CD14-positive monocyte (primary cell): ENCODE data around the gene STK32C. TPM values are rescaled to one million over a fixed set of nuclear protein-coding genes. Genes with fewer than 3 reads are reported as not detected.

Experiments used
- DNase-seq, 3 donors: peaks; one replicate each; pipeline ENCODE4 v3.0.0-alpha.2; 2011 to 2022
- H2AFZ ChIP-seq: 2 replicates; pipeline ENCODE4 v1.6.0; 2012; ENCODE audit warnings: mild to moderate bottlenecking, low read depth, low read length, inconsistent platforms; ENCODE audit not compliant: insufficient read depth, poor library complexity, severe bottlenecking
- H3K27ac ChIP-seq, 2 donors: 1 replicate in 1 of 2; 2 replicates in 1 of 2; pipeline ENCODE4 v1.5.1; 2012 to 2013; ENCODE audit warnings: low read length in 2 of 2, control low read depth in 1 of 2, inconsistent platforms in 1 of 2, low read depth in 1 of 2, mild to moderate bottlenecking in 1 of 2
- H3K27me3 ChIP-seq, 2 donors: one replicate each; pipeline versions ENCODE4 v1.6.0 to v1.6.1; 2011 to 2013; ENCODE audit warnings: low read length in 2 of 2; ENCODE audit not compliant: control insufficient read depth in 2 of 2, insufficient read depth in 2 of 2
- H3K36me3 ChIP-seq, 2 donors: replicated peaks in 1 of 2; 1 replicate in 1 of 2; 2 replicates in 1 of 2; pipeline versions ENCODE4 v1.5.1 to v1.6.1; 2012 to 2013; ENCODE audit warnings: low read length in 2 of 2, control low read depth in 1 of 2, inconsistent platforms in 1 of 2, mild to moderate bottlenecking in 1 of 2; ENCODE audit not compliant: insufficient read depth in 2 of 2, control insufficient read depth in 1 of 2
- H3K4me1 ChIP-seq, 2 donors: 1 replicate in 1 of 2; 2 replicates in 1 of 2; pipeline versions ENCODE4 v1.5.1 to v1.6.1; 2012 to 2013; ENCODE audit warnings: low read length in 2 of 2, control low read depth in 1 of 2, inconsistent platforms in 1 of 2, mild to moderate bottlenecking in 1 of 2, moderate library complexity in 1 of 2; ENCODE audit not compliant: insufficient read depth in 2 of 2, control insufficient read depth in 1 of 2
- H3K4me2 ChIP-seq: replicated peaks from 2 replicates; pipeline ENCODE3; 2012; ENCODE audit warnings: low read length, moderate library complexity, mild to moderate bottlenecking; ENCODE audit not compliant: poor library complexity, severe bottlenecking; ENCODE audit errors: extremely low read depth
- H3K4me3 ChIP-seq, 3 experiments: fragments of 200-600 bp in 1 of 3; sonication (generic) in 1 of 3; replicated peaks in 1 of 3; 1 replicate in 2 of 3; 2 replicates in 1 of 3; pipeline ENCODE4 v1.5.1; 2011 to 2013; ENCODE audit warnings: low read length in 3 of 3, mild to moderate bottlenecking in 3 of 3, control low read depth in 2 of 3, low read depth in 2 of 3, inconsistent platforms in 1 of 3, moderate library complexity in 1 of 3
- H3K79me2 ChIP-seq: 2 replicates; pipeline ENCODE4 v1.6.0; 2012; ENCODE audit warnings: mild to moderate bottlenecking, control low read depth, inconsistent platforms, low read length, moderate library complexity; ENCODE audit not compliant: insufficient read depth
- H3K9ac ChIP-seq: 2 replicates; pipeline ENCODE4 v1.6.0; 2017; ENCODE audit warnings: low read length, mild to moderate bottlenecking; ENCODE audit not compliant: insufficient read depth, poor library complexity, severe bottlenecking
- H3K9me3 ChIP-seq, 2 donors: replicated peaks in 1 of 2; 1 replicate in 1 of 2; 2 replicates in 1 of 2; pipeline versions ENCODE4 v1.5.1 to v1.6.1; 2012 to 2013; ENCODE audit warnings: low read length in 2 of 2, control low read depth in 1 of 2; ENCODE audit not compliant: control insufficient read depth in 1 of 2, insufficient read depth in 1 of 2
- H4K20me1 ChIP-seq: 2 replicates; pipeline ENCODE4 v1.6.0; 2012; ENCODE audit warnings: mild to moderate bottlenecking, low read length, control low read depth, moderate library complexity; ENCODE audit not compliant: insufficient read depth
- H3K27ac Mint-ChIP-seq, 7 donors: one replicate each; pipeline ENCODE4 v1.8.0; 2020; ENCODE audit warnings: mild to moderate bottlenecking in 7 of 7, mixed read lengths in 7 of 7, moderate library complexity in 6 of 7, inconsistent platforms in 2 of 7
- H3K27me3 Mint-ChIP-seq, 3 donors: one replicate each; pipeline ENCODE4 v1.8.0; 2021 to 2022; ENCODE audit warnings: low read depth in 3 of 3, mild to moderate bottlenecking in 3 of 3, mixed read lengths in 3 of 3, moderate library complexity in 3 of 3, inconsistent platforms in 1 of 3
- H3K36me3 Mint-ChIP-seq, 2 donors: one replicate each; pipeline ENCODE4 v1.8.0; 2020; ENCODE audit warnings: mixed read lengths in 2 of 2, inconsistent platforms in 1 of 2, mild to moderate bottlenecking in 1 of 2
- H3K4me1 Mint-ChIP-seq: one replicate; pipeline ENCODE4 v1.8.0; 2020; ENCODE audit warnings: mild to moderate bottlenecking, mixed read lengths
- H3K4me3 Mint-ChIP-seq, 2 donors: one replicate each; pipeline ENCODE4 v1.8.0; 2020; ENCODE audit warnings: mild to moderate bottlenecking in 2 of 2, mixed read lengths in 2 of 2, moderate library complexity in 1 of 2
- H3K9me3 Mint-ChIP-seq, 7 donors: one replicate each; pipeline ENCODE4 v1.8.0; 2020 to 2022; ENCODE audit warnings: mixed read lengths in 7 of 7, mild to moderate bottlenecking in 6 of 7, moderate library complexity in 6 of 7, inconsistent platforms in 2 of 7
- WGBS: methylation state at CpG from one replicate; pipeline ENCODE4 v1.1.5; 2013; ENCODE audit warnings: missing lambda C conversion rate; ENCODE audit not compliant: insufficient coverage; 5-methylcytosine and 5-hydroxymethylcytosine counted together
- intact Hi-C, 2 donors: fragments of 100-400 bp; cut with micrococcal nuclease; formaldehyde crosslinking; loops; one replicate each; pipeline versions ENCODE4 v1.15.0 to v1.15.1; 2023
- polyA plus RNA-seq, 3 donors: library from polyadenylated mRNA; depleted of rRNA in 1 of 3; unstranded in 2 of 3; stranded (reverse) in 1 of 3; fragments of 300-500 nt in 2 of 3; fragments of >200 nt in 1 of 3; fragmentation: Illumina TruSeq in 2 of 3; gene quantifications; 1 replicate in 2 of 3; 2 replicates in 1 of 3; pipeline ENCODE4 v1.2.3, GENCODE V29; 2012 to 2021
- TF ChIP-seq, protein P1 (sequence below): fragments of 200-600 bp; IDR thresholded peaks from one replicate; pipeline ENCODE4 v1.8.0; 2022; ENCODE audit warnings: antibody characterized with exemption, mild to moderate bottlenecking

Gene STK32C
- polyA plus RNA-seq, 3 donors, result 13.6 to 22.8 (median 18.4) TPM

GRCh38 chr10:132188331-132188730, 119.4 kb downstream of the STK32C start:
- intact Hi-C loops, result no loop called here
- H3K4me2 ChIP-seq, result no peak overlapping the region
- 88% methylated on average over 7 of the region's 13 CpGs for WGBS

GRCh38 chr10:132187430-132188138, 120.2 kb downstream of the STK32C start:
- H3K4me2 ChIP-seq, result peak overlapping the region; percentile 49
- no peak overlapping the region for H3K27ac ChIP-seq
- 3% methylated on average over 38 of the region's 58 CpGs for WGBS
- H3K27me3 Mint-ChIP-seq, result peaks cover 49 to 66% (median 66%) of the 10 kb centered on the region in 3 donors
- H4K20me1 ChIP-seq, result no peaks in the 10 kb centered on the region
- H3K9ac ChIP-seq, result no peak overlapping the region
- H3K9me3 Mint-ChIP-seq, result peaks cover 0 to 21% (median 4%) of the 10 kb centered on the region in 7 donors
- H3K4me1 ChIP-seq, result peaks cover 9 to 18% of the 10 kb centered on the region in 2 donors
- intact Hi-C loops, result no loop called here
- no peak overlapping the region for H3K27ac Mint-ChIP-seq
- H3K36me3 ChIP-seq, result no peaks in the 10 kb centered on the region
- TF ChIP-seq, protein P1, sequence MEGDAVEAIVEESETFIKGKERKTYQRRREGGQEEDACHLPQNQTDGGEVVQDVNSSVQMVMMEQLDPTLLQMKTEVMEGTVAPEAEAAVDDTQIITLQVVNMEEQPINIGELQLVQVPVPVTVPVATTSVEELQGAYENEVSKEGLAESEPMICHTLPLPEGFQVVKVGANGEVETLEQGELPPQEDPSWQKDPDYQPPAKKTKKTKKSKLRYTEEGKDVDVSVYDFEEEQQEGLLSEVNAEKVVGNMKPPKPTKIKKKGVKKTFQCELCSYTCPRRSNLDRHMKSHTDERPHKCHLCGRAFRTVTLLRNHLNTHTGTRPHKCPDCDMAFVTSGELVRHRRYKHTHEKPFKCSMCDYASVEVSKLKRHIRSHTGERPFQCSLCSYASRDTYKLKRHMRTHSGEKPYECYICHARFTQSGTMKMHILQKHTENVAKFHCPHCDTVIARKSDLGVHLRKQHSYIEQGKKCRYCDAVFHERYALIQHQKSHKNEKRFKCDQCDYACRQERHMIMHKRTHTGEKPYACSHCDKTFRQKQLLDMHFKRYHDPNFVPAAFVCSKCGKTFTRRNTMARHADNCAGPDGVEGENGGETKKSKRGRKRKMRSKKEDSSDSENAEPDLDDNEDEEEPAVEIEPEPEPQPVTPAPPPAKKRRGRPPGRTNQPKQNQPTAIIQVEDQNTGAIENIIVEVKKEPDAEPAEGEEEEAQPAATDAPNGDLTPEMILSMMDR, result no peak
- no peaks in the 10 kb centered on the region for H3K79me2 ChIP-seq
- H3K9me3 ChIP-seq, result peaks cover 3 to 21% of the 10 kb centered on the region in 2 donors
- H3K36me3 Mint-ChIP-seq, result peaks cover 2 to 3% of the 10 kb centered on the region in 2 donors
- peak overlapping the region in 1 of 2 donors; percentile 78 for H3K4me3 Mint-ChIP-seq
- H2AFZ ChIP-seq, result no peak overlapping the region
- H3K27me3 ChIP-seq, result peaks cover 33 to 55% of the 10 kb centered on the region in 2 donors
- H3K4me3 ChIP-seq, result peak overlapping the region in 1 of 3 experiments; percentile 39
- H3K4me1 Mint-ChIP-seq, result no peaks in the 10 kb centered on the region
- no peak for DNase-seq

More at GRCh38 chr10:132188331-132188730, 119.4 kb downstream of the STK32C start:
- Histone ChIP-seq H3K9me3 (peaks cover 3 to 21% of the 10 kb centered on the region in 2 donors), H3K4me1 (peaks cover 9 to 18% of the 10 kb centered on the region in 2 donors), H3K27me3 (peaks cover 33 to 53% of the 10 kb centered on the region in 2 donors), H3K4me3 (no peak overlapping the region), H2AFZ (no peak overlapping the region), H3K79me2 (no peaks in the 10 kb centered on the region), H3K36me3 (no peaks in the 10 kb centered on the region), H3K9ac (no peak overlapping the region), H3K27ac (no peak overlapping the region), H4K20me1 (no peaks in the 10 kb centered on the region)
- H3K27ac Mint-ChIP-seq, result no peak overlapping the region
- H3K4me3 Mint-ChIP-seq, result peak overlapping the region in 1 of 2 donors; percentile 78
- peaks cover 0 to 21% (median 4%) of the 10 kb centered on the region in 7 donors for H3K9me3 Mint-ChIP-seq
- no peaks in the 10 kb centered on the region for H3K4me1 Mint-ChIP-seq
- H3K36me3 Mint-ChIP-seq, result peaks cover 2 to 3% of the 10 kb centered on the region in 2 donors
- no peak for DNase-seq
- H3K27me3 Mint-ChIP-seq, result peaks cover 45 to 62% (median 61%) of the 10 kb centered on the region in 3 donors
- TF ChIP-seq, protein P1, result no peak
